ENCODE data around the gene NKD1.

Gene NKD1

DNA sequence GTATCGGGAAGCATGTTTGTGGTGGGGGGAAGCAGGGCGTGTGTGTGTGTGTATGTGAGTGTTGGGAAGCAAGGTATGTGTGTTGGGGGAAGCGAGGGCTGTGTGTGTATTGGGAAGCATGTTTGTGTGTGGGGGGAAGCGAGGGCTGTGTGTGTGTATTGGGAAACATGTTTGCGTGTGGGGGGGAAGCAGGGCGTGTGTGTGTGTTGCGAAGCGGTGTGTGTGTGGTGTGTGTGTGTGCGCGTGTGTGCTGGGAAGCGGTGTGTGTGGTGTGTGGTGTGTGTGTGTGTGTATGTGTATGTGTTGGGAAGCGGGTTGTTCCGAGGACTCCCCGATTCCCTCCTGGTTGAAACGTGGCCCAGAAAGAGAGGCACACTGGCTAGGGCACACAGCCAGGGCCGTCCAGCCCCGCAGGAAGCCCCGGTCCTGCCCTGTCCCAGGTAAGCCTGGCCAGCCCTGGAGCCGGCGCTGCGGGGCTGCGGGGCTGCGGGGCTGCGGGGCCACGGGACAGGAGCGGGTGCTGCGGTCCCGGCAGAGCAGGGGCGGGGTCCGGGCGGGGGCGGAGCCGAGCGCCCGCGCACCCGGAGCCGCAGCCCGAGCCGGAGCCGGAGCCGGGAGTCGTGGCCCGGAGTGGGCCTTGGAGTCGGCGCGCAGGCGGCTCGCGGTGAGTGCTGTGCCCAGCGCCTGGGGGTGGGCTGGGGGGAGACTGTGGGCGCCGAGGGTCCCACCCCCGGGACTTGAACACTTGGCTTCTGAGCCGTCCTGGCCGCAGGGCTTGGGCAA lies 145.0 kb downstream of the NKD1 start, which contains the start of gene NOD2:
Gene NOD2 (plus strand): TSS at position 608 of the 783 bp plus-strand sequence. CDS start 5,890 bp downstream, outside the sequence.
- no peaks in the 10 kb centered on the region for H3K36me3 Mint-ChIP-seq (ENCODE audit: low read depth)
- H3K9me3 Mint-ChIP-seq: no peaks in the 10 kb centered on the region
- H3K27ac Mint-ChIP-seq: peak within 1 kb of the TSS; percentile 57
- H3K27me3 Mint-ChIP-seq: peaks cover 4% of the 10 kb centered on the region
- H3K4me3 Mint-ChIP-seq: peak within 1 kb of the TSS; percentile 80
- H3K4me1 Mint-ChIP-seq (ENCODE audit: low read depth): peaks cover 81% of the 10 kb centered on the region

- peak overlapping the region; percentile 80 for H3K4me3 Mint-ChIP-seq
- H3K27ac Mint-ChIP-seq: peak overlapping the region; percentile 15
- H3K27me3 Mint-ChIP-seq: peaks cover 4% of the 10 kb centered on the region
- no peaks in the 10 kb centered on the region for H3K36me3 Mint-ChIP-seq (ENCODE audit: low read depth)
- no peaks in the 10 kb centered on the region for H3K9me3 Mint-ChIP-seq
- H3K4me1 Mint-ChIP-seq (ENCODE audit: low read depth): peaks cover 87% of the 10 kb centered on the region
Observed at GRCh38 chr16:50694206-50694605, 146.0 kb downstream of the NKD1 start.

DNA sequence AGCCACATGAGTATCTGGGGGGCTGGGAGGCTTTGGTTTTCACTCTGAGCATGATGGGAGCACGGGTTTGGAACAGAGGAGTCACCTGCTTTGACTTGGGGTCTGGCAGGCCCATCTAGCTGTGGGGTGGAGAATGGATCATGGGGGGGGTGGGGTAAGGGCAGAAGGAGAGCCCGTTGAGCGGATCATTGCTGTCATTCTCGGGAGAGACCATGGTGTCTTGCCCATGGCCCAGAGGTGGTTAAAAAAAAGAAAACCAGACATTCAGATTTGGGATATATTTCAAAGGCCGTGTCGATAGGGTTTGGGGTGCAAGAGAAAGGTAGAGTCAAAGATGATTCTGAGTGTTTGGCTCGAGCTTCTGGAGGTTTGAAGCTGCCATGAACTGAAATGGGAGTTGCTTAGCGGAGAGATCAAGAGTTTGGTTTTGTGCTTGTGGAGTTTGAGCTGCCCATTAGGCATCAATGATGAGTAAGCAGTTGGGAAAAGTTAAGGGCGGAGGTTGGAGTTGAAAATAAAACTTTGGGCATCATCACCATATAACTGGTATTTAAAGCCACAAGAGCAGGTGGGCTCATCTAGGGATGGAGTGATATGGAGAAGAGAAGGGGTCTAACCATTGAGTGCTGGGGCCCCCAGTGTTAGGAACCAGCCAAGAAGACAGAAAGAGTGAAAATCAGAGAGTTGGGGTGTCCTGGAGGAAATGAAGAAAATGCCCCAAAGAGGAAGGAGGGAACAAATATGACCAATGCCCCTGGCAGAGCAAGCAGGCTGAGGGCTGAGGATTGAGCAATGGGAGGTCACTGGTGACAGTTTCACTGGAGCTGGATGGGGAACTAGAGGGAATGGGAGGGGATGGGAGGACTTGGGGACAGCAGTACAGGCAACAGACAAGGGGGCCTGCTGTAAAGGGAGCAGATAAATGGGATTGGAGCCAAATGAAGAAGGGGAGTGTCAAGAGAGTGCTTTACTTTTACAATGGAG lies 147.1 kb downstream of the NKD1 start:
- peaks cover 4% of the 10 kb centered on the region for H3K27me3 Mint-ChIP-seq
- no peaks in the 10 kb centered on the region for H3K9me3 Mint-ChIP-seq
- no peaks in the 10 kb centered on the region for H3K36me3 Mint-ChIP-seq (ENCODE audit: low read depth)
- peak overlapping the region; percentile 5 for H3K4me3 Mint-ChIP-seq
- peak overlapping the region; percentile 0 for H3K27ac Mint-ChIP-seq
- peaks cover 92% of the 10 kb centered on the region for H3K4me1 Mint-ChIP-seq (ENCODE audit: low read depth)

- H3K27ac Mint-ChIP-seq: peak overlapping the region; percentile 93
- H3K27me3 Mint-ChIP-seq: peaks cover 4% of the 10 kb centered on the region
- H3K36me3 Mint-ChIP-seq (ENCODE audit: low read depth): peaks cover 4% of the 10 kb centered on the region
- no peaks in the 10 kb centered on the region for H3K9me3 Mint-ChIP-seq
- no peak overlapping the region for H3K4me3 Mint-ChIP-seq
- H3K4me1 Mint-ChIP-seq (ENCODE audit: low read depth): peaks cover 93% of the 10 kb centered on the region
Observed at GRCh38 chr16:50696126-50696525, 147.9 kb downstream of the NKD1 start.

DNA sequence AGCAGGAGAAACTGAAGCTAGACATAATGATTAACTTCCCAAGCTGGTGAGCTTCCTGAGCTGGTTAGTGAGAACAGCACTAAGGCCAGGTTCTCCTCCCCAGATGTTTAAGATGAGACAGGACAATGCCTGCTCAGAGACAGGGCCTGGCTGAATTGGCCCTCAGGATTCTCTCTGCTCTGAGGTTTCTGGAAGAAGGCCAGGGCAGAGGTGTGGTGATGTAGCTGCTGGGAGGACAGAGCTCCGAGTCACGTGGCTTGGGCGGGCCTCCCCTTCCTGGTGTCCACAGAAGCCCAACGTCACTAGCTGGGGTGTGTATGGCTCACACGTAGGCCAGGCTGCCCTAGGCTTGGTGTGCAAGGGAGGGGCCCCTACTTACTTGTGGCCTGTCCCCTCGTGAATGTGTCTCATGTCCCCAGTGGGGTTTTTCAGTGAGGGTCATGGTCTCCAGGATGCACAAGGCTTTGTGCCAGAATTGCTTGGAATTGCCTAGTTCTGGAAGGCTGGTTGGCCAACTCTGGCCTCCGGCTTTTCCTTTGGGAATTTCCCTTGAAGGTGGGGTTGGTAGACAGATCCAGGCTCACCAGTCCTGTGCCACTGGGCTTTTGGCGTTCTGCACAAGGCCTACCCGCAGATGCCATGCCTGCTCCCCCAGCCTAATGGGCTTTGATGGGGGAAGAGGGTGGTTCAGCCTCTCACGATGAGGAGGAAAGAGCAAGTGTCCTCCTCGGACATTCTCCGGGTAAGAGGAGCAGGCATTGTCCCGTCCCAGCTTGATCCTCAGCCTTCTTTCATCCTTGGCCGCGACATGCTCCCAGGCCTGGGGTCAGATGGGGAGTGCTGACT lies 148.6 kb downstream of the NKD1 start:
- H3K36me3 Mint-ChIP-seq (ENCODE audit: low read depth): peaks cover 9% of the 10 kb centered on the region
- H3K9me3 Mint-ChIP-seq: no peaks in the 10 kb centered on the region
- H3K4me1 Mint-ChIP-seq (ENCODE audit: low read depth): peaks cover 92% of the 10 kb centered on the region
- no peak overlapping the region for H3K4me3 Mint-ChIP-seq
- peak overlapping the region; percentile 93 for H3K27ac Mint-ChIP-seq
- peaks cover 4% of the 10 kb centered on the region for H3K27me3 Mint-ChIP-seq

GRCh38 chr16:50697421-50697715 lies 149.2 kb downstream of the NKD1 start:
- peak overlapping the region; percentile 93 for H3K27ac Mint-ChIP-seq
- H3K4me1 Mint-ChIP-seq (ENCODE audit: low read depth): peaks cover 90% of the 10 kb centered on the region
- no peaks in the 10 kb centered on the region for H3K9me3 Mint-ChIP-seq
- peaks cover 4% of the 10 kb centered on the region for H3K27me3 Mint-ChIP-seq
- H3K36me3 Mint-ChIP-seq (ENCODE audit: low read depth): peaks cover 9% of the 10 kb centered on the region
- H3K4me3 Mint-ChIP-seq: peak overlapping the region; percentile 81

- peaks cover 90% of the 10 kb centered on the region for H3K4me1 Mint-ChIP-seq (ENCODE audit: low read depth)
- no peaks in the 10 kb centered on the region for H3K9me3 Mint-ChIP-seq
- peaks cover 9% of the 10 kb centered on the region for H3K36me3 Mint-ChIP-seq (ENCODE audit: low read depth)
- peak overlapping the region; percentile 81 for H3K4me3 Mint-ChIP-seq
- peak overlapping the region; percentile 93 for H3K27ac Mint-ChIP-seq
- H3K27me3 Mint-ChIP-seq: peaks cover 4% of the 10 kb centered on the region
Observed at GRCh38 chr16:50697881-50698767, 149.9 kb downstream of the NKD1 start.
